Measurements from ENCODE around the gene MC3R. TPM values are rescaled to one million over a fixed set of nuclear protein-coding genes. Genes with fewer than 3 reads are reported as not detected.

MC3R gene
- total RNA-seq (not detected), polyA plus RNA-seq (not detected)

DNA sequence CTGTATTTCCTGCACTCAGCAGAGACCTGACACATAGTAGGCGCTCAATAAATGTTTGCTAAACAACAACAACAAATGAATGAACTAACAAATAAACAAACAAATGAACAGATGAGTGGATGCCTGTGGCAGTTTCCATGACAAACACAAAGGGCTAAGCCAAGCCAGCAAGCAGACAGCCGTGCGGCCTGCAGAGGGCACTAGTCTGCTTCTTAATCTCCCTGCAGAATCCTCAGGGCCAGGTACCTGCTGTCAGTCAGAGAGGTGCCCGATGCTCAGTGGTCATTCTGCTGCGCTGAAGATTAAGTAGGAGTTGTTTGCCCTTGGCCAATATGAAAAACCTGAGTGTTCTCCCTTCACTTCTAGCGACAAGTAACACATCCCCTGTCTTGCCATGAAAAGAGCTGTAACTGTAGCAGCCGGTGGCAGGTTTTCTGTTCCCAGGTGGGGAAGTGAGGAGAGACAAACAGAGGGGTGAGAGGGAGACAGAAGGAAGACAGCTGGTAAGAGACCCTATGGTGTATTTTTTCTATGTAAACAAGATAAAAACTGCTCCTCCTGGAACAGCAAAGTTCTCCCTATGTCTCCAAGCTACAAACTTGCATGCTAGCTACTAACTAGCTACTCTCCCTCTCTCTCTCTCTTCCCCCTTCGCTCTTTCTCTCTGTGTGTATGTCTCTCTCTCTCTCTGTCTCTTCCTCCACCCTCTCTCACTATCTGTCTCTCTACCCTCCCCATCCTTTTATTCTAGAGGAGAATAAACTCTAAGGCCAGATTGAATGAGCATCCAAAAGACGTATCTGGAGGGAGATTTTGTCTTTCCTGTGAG, at the start of gene MC3R:
TSS of gene MC3R (plus strand) at position 779 of the 829 bp plus-strand sequence. CDS start 112 bp downstream, outside the sequence.
- Histone ChIP-seq H3K4me3 (ENCODE audit: low read depth in 1 of 3, low read length in 3 of 3) (no peak within 1 kb of the TSS), H3K9ac (ENCODE audit: low read depth in 1 of 2, low read length in 2 of 2) (no peak within 1 kb of the TSS), H3K36me3 (ENCODE audit: control insufficient read depth in 4 of 4, insufficient read depth in 3 of 4, low read depth in 1 of 4, low read length in 3 of 4) (no peaks in the 10 kb centered on the region), H3K27me3 (ENCODE audit: control insufficient read depth in 4 of 4, insufficient read depth in 4 of 4, low read length in 3 of 4) (peaks cover 0 to 18% (median 0%) of the 10 kb centered on the region in 4 donors), H3K27ac (ENCODE audit: low read depth in 1 of 2, low read length in 2 of 2) (no peak within 1 kb of the TSS), H3K9me3 (ENCODE audit: control insufficient read depth in 4 of 4, low read length in 3 of 4) (no peaks in the 10 kb centered on the region), H3K4me1 (ENCODE audit: control insufficient read depth in 4 of 4, insufficient read depth in 4 of 4, low read length in 3 of 4) (no peaks in the 10 kb centered on the region)
- TF ChIP-seq FOXA1 (IDR thresholded peaks at IDR 0.05) (no peak), REST (IDR thresholded peaks at IDR 0.05) (no peak), FOXA2 (IDR thresholded peaks at IDR 0.05) (no peak), RXRA (IDR thresholded peaks at IDR 0.05) (no peak), YY1 (IDR thresholded peaks at IDR 0.05) (no peak), HNF4A (conservative IDR thresholded peaks at IDR 0.05) (no peak), JUND (IDR thresholded peaks at IDR 0.05) (no peak), GABPA (IDR thresholded peaks at IDR 0.05 in 1 of 2, conservative IDR thresholded peaks at IDR 0.05 in 1 of 2) (no peak), NR2F2 (IDR thresholded peaks at IDR 0.05) (no peak), EGR1 (IDR thresholded peaks at IDR 0.05; ENCODE audit: low read depth in 2 of 2) (no peak), RAD21 (IDR thresholded peaks at IDR 0.05) (peak; percentile 77 to 84), TAF1 (conservative IDR thresholded peaks at IDR 0.05) (no peak), SP1 (IDR thresholded peaks at IDR 0.05) (no peak), HNF4G (IDR thresholded peaks at IDR 0.05) (no peak), CTCF (IDR thresholded peaks at IDR 0.05; ENCODE audit: low read depth, low read length, missing input control) (peak; percentile 68)
- TF ChIP-seq, protein P1, sequence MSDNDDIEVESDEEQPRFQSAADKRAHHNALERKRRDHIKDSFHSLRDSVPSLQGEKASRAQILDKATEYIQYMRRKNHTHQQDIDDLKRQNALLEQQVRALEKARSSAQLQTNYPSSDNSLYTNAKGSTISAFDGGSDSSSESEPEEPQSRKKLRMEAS (IDR thresholded peaks at IDR 0.05): no peak
- TF ChIP-seq, protein P2, sequence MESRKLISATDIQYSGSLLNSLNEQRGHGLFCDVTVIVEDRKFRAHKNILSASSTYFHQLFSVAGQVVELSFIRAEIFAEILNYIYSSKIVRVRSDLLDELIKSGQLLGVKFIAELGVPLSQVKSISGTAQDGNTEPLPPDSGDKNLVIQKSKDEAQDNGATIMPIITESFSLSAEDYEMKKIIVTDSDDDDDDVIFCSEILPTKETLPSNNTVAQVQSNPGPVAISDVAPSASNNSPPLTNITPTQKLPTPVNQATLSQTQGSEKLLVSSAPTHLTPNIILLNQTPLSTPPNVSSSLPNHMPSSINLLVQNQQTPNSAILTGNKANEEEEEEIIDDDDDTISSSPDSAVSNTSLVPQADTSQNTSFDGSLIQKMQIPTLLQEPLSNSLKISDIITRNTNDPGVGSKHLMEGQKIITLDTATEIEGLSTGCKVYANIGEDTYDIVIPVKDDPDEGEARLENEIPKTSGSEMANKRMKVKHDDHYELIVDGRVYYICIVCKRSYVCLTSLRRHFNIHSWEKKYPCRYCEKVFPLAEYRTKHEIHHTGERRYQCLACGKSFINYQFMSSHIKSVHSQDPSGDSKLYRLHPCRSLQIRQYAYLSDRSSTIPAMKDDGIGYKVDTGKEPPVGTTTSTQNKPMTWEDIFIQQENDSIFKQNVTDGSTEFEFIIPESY (IDR thresholded peaks at IDR 0.05): no peak
- TF ChIP-seq, protein P3, sequence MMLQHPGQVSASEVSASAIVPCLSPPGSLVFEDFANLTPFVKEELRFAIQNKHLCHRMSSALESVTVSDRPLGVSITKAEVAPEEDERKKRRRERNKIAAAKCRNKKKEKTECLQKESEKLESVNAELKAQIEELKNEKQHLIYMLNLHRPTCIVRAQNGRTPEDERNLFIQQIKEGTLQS (IDR thresholded peaks at IDR 0.05): no peak
- peak; percentile 50 for DNase-seq (ENCODE audit: low spot score)
- 23% methylated on average over 9 of the region's 9 CpGs for WGBS
